ENCODE results near the gene ARL6IP5.

ARL6IP5 gene

DNA sequence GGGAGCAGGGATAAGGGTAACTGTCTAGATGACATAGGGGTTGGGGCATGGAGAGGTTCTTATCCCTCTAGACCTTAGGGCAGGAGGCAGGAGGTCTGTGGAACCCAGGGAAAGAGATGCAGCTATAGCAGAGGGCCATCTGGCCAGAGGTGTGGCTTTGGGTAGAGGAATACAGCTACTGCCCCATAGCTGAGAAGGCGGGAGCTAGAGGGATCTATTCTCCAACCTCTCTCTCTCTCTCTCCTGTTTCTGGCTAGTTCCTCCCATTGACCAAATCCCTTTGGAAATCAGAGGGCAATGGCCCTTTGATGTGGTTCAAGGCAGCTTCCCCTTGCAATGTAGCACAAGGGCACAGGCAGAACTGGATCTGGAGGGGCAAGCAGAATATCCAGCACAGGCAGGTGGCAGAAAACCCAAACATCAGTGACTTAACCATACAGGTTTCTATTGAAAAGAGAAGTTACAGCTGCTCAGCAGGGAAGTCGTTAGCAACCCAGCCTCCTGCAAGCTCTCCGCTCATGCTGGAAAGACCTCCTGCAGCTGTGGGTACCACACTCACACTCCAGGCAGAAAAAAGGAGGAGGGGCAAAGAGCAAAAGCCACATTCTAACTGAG is 60.0 kb downstream of the ARL6IP5 start:
- no peak for TF ChIP-seq ARNTL (CRISPR knock-in tag; IDR thresholded peaks at IDR 0.05; ENCODE audit: borderline replicate concordance, low read depth)
- no peak for TF ChIP-seq ESRRG (CRISPR knock-in tag; IDR thresholded peaks at IDR 0.05)
- no peak for TF ChIP-seq ISL1 (CRISPR knock-in tag; IDR thresholded peaks at IDR 0.05)
- TF ChIP-seq, protein P1, sequence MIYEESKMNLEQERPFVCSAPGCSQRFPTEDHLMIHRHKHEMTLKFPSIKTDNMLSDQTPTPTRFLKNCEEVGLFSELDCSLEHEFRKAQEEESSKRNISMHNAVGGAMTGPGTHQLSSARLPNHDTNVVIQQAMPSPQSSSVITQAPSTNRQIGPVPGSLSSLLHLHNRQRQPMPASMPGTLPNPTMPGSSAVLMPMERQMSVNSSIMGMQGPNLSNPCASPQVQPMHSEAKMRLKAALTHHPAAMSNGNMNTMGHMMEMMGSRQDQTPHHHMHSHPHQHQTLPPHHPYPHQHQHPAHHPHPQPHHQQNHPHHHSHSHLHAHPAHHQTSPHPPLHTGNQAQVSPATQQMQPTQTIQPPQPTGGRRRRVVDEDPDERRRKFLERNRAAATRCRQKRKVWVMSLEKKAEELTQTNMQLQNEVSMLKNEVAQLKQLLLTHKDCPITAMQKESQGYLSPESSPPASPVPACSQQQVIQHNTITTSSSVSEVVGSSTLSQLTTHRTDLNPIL (CRISPR knock-in tag; IDR thresholded peaks at IDR 0.05; ENCODE audit: low read depth) = no peak
- no peak for TF ChIP-seq TOX (CRISPR knock-in tag; IDR thresholded peaks at IDR 0.05; ENCODE audit: borderline replicate concordance)
- TF ChIP-seq ZNF70 (CRISPR knock-in tag; IDR thresholded peaks at IDR 0.05) = no peak
- no peak for TF ChIP-seq PPARA (CRISPR knock-in tag; IDR thresholded peaks at IDR 0.05; ENCODE audit: borderline replicate concordance)
- no peak for ATAC-seq

DNA sequence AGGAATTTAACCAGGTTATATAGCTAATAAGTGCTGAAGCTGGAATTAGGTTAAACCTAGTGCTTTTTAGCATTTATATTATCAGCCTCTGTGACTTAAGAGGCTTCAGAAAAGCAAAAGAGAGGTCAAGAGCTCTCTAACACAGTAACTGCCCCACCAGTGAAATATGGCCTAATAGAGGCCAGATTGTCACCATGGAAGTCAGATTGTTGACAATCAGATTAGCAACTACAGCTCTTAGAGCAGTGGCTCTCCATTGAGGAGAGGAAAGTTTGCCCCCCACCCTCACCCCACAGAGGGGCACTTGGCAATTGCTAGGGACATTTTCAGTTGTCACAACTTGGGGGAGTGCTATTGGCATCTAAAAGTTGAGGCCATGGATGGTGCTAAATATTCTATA is 61.0 kb downstream of the ARL6IP5 start:
- ATAC-seq = no peak
- TF ChIP-seq, protein P2, sequence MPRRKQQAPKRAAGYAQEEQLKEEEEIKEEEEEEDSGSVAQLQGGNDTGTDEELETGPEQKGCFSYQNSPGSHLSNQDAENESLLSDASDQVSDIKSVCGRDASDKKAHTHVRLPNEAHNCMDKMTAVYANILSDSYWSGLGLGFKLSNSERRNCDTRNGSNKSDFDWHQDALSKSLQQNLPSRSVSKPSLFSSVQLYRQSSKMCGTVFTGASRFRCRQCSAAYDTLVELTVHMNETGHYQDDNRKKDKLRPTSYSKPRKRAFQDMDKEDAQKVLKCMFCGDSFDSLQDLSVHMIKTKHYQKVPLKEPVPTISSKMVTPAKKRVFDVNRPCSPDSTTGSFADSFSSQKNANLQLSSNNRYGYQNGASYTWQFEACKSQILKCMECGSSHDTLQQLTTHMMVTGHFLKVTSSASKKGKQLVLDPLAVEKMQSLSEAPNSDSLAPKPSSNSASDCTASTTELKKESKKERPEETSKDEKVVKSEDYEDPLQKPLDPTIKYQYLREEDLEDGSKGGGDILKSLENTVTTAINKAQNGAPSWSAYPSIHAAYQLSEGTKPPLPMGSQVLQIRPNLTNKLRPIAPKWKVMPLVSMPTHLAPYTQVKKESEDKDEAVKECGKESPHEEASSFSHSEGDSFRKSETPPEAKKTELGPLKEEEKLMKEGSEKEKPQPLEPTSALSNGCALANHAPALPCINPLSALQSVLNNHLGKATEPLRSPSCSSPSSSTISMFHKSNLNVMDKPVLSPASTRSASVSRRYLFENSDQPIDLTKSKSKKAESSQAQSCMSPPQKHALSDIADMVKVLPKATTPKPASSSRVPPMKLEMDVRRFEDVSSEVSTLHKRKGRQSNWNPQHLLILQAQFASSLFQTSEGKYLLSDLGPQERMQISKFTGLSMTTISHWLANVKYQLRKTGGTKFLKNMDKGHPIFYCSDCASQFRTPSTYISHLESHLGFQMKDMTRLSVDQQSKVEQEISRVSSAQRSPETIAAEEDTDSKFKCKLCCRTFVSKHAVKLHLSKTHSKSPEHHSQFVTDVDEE (CRISPR knock-in tag; IDR thresholded peaks at IDR 0.05) = no peak
- TF ChIP-seq RARB (CRISPR knock-in tag; IDR thresholded peaks at IDR 0.05) (no peak), ZNF565 (CRISPR knock-in tag; conservative IDR thresholded peaks at IDR 0.05; ENCODE audit: low read depth) (no peak), ARNTL (CRISPR knock-in tag; IDR thresholded peaks at IDR 0.05; ENCODE audit: borderline replicate concordance, low read depth) (no peak), ZFP30 (CRISPR knock-in tag; IDR thresholded peaks at IDR 0.05) (no peak), ISL1 (CRISPR knock-in tag; IDR thresholded peaks at IDR 0.05) (no peak), PPARA (CRISPR knock-in tag; IDR thresholded peaks at IDR 0.05; ENCODE audit: borderline replicate concordance) (no peak)
- TF ChIP-seq, protein P3, sequence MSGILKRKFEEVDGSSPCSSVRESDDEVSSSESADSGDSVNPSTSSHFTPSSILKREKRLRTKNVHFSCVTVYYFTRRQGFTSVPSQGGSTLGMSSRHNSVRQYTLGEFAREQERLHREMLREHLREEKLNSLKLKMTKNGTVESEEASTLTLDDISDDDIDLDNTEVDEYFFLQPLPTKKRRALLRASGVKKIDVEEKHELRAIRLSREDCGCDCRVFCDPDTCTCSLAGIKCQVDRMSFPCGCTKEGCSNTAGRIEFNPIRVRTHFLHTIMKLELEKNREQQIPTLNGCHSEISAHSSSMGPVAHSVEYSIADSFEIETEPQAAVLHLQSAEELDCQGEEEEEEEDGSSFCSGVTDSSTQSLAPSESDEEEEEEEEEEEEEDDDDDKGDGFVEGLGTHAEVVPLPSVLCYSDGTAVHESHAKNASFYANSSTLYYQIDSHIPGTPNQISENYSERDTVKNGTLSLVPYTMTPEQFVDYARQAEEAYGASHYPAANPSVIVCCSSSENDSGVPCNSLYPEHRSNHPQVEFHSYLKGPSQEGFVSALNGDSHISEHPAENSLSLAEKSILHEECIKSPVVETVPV (CRISPR knock-in tag; IDR thresholded peaks at IDR 0.05) = no peak
- TF ChIP-seq, protein P4, sequence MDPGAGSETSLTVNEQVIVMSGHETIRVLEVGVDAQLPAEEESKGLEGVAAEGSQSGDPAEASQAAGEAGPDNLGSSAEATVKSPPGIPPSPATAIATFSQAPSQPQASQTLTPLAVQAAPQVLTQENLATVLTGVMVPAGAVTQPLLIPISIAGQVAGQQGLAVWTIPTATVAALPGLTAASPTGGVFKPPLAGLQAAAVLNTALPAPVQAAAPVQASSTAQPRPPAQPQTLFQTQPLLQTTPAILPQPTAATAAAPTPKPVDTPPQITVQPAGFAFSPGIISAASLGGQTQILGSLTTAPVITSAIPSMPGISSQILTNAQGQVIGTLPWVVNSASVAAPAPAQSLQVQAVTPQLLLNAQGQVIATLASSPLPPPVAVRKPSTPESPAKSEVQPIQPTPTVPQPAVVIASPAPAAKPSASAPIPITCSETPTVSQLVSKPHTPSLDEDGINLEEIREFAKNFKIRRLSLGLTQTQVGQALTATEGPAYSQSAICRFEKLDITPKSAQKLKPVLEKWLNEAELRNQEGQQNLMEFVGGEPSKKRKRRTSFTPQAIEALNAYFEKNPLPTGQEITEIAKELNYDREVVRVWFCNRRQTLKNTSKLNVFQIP (CRISPR knock-in tag; IDR thresholded peaks at IDR 0.05; ENCODE audit: borderline replicate concordance, low read depth) = no peak

DNA sequence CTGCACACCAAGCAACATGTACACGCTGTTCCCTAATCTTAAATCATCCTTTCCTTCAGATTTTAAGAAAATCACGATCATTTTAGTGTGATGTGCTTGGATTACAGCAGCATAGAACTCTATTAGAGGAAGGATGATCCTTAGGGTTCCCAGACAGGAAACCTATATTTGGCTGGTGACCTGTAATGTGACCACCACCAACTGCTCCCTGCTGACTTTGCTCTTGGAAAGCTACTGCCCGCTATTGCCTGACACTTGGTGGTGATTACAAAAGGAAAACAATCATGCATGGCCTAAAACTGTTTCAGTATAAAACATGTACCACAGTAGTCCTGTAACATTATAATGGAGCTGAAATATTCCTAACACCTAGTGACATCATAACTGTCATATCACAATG is 64.8 kb downstream of the ARL6IP5 start:
- no peak for ATAC-seq
- no peak for TF ChIP-seq ZNF8 (CRISPR knock-in tag; IDR thresholded peaks at IDR 0.05)
- no peak for TF ChIP-seq GLIS3 (CRISPR knock-in tag; IDR thresholded peaks at IDR 0.05)
- no peak for TF ChIP-seq ZFP30 (CRISPR knock-in tag; IDR thresholded peaks at IDR 0.05)
- TF ChIP-seq ZFP3 (CRISPR knock-in tag; IDR thresholded peaks at IDR 0.05) = no peak
- no peak for TF ChIP-seq PPARA (CRISPR knock-in tag; IDR thresholded peaks at IDR 0.05; ENCODE audit: borderline replicate concordance)
- no peak for TF ChIP-seq ARNTL (CRISPR knock-in tag; IDR thresholded peaks at IDR 0.05; ENCODE audit: borderline replicate concordance, low read depth)
- no peak for TF ChIP-seq ZNF565 (CRISPR knock-in tag; conservative IDR thresholded peaks at IDR 0.05; ENCODE audit: low read depth)
- no peak for TF ChIP-seq BACH2 (CRISPR knock-in tag; IDR thresholded peaks at IDR 0.05; ENCODE audit: borderline replicate concordance)
- TF ChIP-seq, protein P5, sequence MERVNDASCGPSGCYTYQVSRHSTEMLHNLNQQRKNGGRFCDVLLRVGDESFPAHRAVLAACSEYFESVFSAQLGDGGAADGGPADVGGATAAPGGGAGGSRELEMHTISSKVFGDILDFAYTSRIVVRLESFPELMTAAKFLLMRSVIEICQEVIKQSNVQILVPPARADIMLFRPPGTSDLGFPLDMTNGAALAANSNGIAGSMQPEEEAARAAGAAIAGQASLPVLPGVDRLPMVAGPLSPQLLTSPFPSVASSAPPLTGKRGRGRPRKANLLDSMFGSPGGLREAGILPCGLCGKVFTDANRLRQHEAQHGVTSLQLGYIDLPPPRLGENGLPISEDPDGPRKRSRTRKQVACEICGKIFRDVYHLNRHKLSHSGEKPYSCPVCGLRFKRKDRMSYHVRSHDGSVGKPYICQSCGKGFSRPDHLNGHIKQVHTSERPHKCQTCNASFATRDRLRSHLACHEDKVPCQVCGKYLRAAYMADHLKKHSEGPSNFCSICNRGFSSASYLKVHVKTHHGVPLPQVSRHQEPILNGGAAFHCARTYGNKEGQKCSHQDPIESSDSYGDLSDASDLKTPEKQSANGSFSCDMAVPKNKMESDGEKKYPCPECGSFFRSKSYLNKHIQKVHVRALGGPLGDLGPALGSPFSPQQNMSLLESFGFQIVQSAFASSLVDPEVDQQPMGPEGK (CRISPR knock-in tag; IDR thresholded peaks at IDR 0.05; ENCODE audit: borderline replicate concordance) = no peak
- TF ChIP-seq, protein P1 (CRISPR knock-in tag; IDR thresholded peaks at IDR 0.05; ENCODE audit: low read depth) = no peak
- no peak for TF ChIP-seq ESRRG (CRISPR knock-in tag; IDR thresholded peaks at IDR 0.05)
- TF ChIP-seq, protein P2 (CRISPR knock-in tag; IDR thresholded peaks at IDR 0.05) = no peak
- no peak for TF ChIP-seq SNAI2 (CRISPR knock-in tag; IDR thresholded peaks at IDR 0.05)

All from SK-N-SH treated with all-trans-retinoic acid at 6 μM for 48 hours (cell line).